CD4-positive, alpha-beta T cell (primary cell): ENCODE data around the gene FAM181A. TPM values are rescaled to one million over a fixed set of nuclear protein-coding genes. Genes with fewer than 3 reads are reported as not detected.

Source experiments
- ATAC-seq: fragments of 200-7000 bp; cut with Tn5 transposase; one replicate; pipeline ENCODE4 v1.10.0; 2022; ENCODE audit warnings: mild to moderate bottlenecking; ENCODE audit not compliant: poor library complexity
- CTCF ChIA-PET: fragments of 350-600 bp; sonication (Branson Sonifier 250); formaldehyde crosslinking; loops from one replicate; lab custom pipeline; 2021; ENCODE audit warnings: antibody characterized with exemption, inconsistent platforms; lab: Charles Lee
- POLR2A ChIA-PET: fragments of 350-600 bp; sonication (Branson Sonifier 250); formaldehyde crosslinking; loops from one replicate; lab custom pipeline; 2021; ENCODE audit warnings: antibody characterized with exemption, inconsistent platforms; lab: Charles Lee
- DNase-seq, 14 experiments: peaks; one replicate each; pipeline ENCODE4 v3.0.0-alpha.2; 2013 to 2020; ENCODE audit warnings: mixed read lengths in 2 of 14
- H3K27ac ChIP-seq, 2 donors: one replicate each; pipeline versions ENCODE4 v1.5.1 to v1.7.0; 2013; ENCODE audit warnings: low read length in 2 of 2, low read depth in 1 of 2, mild to moderate bottlenecking in 1 of 2
- H3K27me3 ChIP-seq, 2 experiments: 1 replicate in 1 of 2; 2 replicates in 1 of 2; pipeline versions ENCODE4 v1.6.1 to v1.7.0; 2013; ENCODE audit warnings: low read length in 2 of 2, control low read depth in 1 of 2, mild to moderate bottlenecking in 1 of 2, moderate library complexity in 1 of 2; ENCODE audit not compliant: insufficient read depth in 2 of 2, control insufficient read depth in 1 of 2
- H3K36me3 ChIP-seq: one replicate; pipeline ENCODE4 v1.6.1; 2013; ENCODE audit warnings: low read length, control low read depth; ENCODE audit not compliant: insufficient read depth
- H3K4me1 ChIP-seq: one replicate; pipeline ENCODE4 v1.6.1; 2013; ENCODE audit warnings: low read length, control low read depth; ENCODE audit not compliant: insufficient read depth
- H3K4me3 ChIP-seq: one replicate; pipeline ENCODE4 v1.5.1; 2013; ENCODE audit warnings: mild to moderate bottlenecking, low read length, moderate library complexity
- H3K9me3 ChIP-seq, 2 experiments: 1 replicate in 1 of 2; 2 replicates in 1 of 2; pipeline versions ENCODE4 v1.6.1 to v1.7.0; 2013; ENCODE audit warnings: low read length in 2 of 2, mild to moderate bottlenecking in 2 of 2, control low read depth in 1 of 2, moderate library complexity in 1 of 2; ENCODE audit not compliant: control insufficient read depth in 1 of 2, insufficient read depth in 1 of 2
- H3K27ac Mint-ChIP-seq: one replicate; pipeline ENCODE4 v1.8.0; 2020; ENCODE audit warnings: mixed read lengths
- H3K27me3 Mint-ChIP-seq: one replicate; pipeline ENCODE4 v1.8.0; 2021; ENCODE audit warnings: mixed read lengths
- H3K36me3 Mint-ChIP-seq: one replicate; pipeline ENCODE4 v1.8.0; 2021; ENCODE audit warnings: low read depth, mixed read lengths
- H3K4me1 Mint-ChIP-seq: one replicate; pipeline ENCODE4 v1.8.0; 2021; ENCODE audit warnings: low read depth, mixed read lengths
- H3K4me3 Mint-ChIP-seq: one replicate; pipeline ENCODE4 v1.8.0; 2020; ENCODE audit warnings: mild to moderate bottlenecking, mixed read lengths
- H3K9me3 Mint-ChIP-seq: one replicate; pipeline ENCODE4 v1.8.0; 2020; ENCODE audit warnings: mixed read lengths
- intact Hi-C, 2 experiments: fragments of 100-400 bp; cut with DNase I in 1 of 2; cut with micrococcal nuclease in 1 of 2; formaldehyde crosslinking; loops; one replicate each; pipeline versions ENCODE4 v1.15.1 to v1.9.0; 2023 to 2025; cut with DNase I, micrococcal nuclease
- total RNA-seq, 174 experiments: library from RNA in 2 of 174; stranded (reverse) in 2 of 174; gene quantifications; one replicate each; pipeline ENCODE4 v1.2.3 and lab custom pipeline; 2021 to 2026
- TF ChIP-seq, protein P1 (sequence below): fragments of 200-600 bp; IDR thresholded peaks from one replicate; pipeline ENCODE4 v1.8.0; 2022; ENCODE audit warnings: antibody characterized with exemption, mild to moderate bottlenecking

The FAM181A gene
- total RNA-seq, 2 experiments from 2014 or later, result not detected

DNA sequence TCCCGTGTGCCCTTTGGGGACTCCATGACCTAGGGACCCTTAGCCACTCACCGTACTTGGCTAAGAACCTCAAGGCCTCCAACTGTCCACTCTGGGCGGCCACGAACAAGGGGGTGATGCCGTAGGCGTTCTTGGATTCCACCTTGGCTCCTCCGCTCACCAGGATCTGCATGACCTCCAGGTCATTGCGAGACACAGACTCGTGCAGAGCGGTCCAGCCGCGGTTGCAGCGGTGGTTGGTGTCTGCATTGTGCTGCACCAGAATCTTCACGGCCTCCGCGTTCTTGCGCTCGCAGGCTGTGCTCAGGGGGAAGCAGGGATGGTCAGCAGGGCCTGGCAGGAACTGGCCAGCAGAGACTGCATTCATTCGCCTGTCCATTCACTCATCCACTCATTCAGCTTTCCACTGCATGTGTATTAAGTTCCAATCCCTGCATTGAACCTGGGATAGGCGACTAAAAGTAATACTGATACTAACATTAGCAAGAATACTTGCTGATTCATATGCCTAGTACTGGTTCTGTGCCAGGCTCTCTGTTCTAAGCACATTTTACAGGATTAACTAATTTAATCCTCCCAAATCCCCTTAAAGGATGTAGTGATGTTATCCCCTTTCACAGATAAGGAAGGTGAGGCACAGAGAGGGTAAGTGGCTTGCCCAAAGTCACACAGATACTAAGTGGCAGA is 23.9 kb downstream of the FAM181A start:
- Histone ChIP-seq H3K36me3 (peaks cover 7% of the 10 kb centered on the region), H3K4me3 (no peak overlapping the region), H3K4me1 (peaks cover 41% of the 10 kb centered on the region), H3K27me3 (no peaks in the 10 kb centered on the region), H3K9me3 (no peaks in the 10 kb centered on the region), H3K27ac (no peak overlapping the region)
- no peaks in the 10 kb centered on the region for H3K36me3 Mint-ChIP-seq
- ATAC-seq, result no peak
- H3K27ac Mint-ChIP-seq, result no peak overlapping the region
- intact Hi-C loops, result no loop called here
- H3K9me3 Mint-ChIP-seq, result no peaks in the 10 kb centered on the region
- DNase-seq, result no peak
- no peak overlapping the region for H3K4me3 Mint-ChIP-seq
- TF ChIP-seq, protein P1, sequence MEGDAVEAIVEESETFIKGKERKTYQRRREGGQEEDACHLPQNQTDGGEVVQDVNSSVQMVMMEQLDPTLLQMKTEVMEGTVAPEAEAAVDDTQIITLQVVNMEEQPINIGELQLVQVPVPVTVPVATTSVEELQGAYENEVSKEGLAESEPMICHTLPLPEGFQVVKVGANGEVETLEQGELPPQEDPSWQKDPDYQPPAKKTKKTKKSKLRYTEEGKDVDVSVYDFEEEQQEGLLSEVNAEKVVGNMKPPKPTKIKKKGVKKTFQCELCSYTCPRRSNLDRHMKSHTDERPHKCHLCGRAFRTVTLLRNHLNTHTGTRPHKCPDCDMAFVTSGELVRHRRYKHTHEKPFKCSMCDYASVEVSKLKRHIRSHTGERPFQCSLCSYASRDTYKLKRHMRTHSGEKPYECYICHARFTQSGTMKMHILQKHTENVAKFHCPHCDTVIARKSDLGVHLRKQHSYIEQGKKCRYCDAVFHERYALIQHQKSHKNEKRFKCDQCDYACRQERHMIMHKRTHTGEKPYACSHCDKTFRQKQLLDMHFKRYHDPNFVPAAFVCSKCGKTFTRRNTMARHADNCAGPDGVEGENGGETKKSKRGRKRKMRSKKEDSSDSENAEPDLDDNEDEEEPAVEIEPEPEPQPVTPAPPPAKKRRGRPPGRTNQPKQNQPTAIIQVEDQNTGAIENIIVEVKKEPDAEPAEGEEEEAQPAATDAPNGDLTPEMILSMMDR, result no peak
- H3K4me1 Mint-ChIP-seq, result peaks cover 33% of the 10 kb centered on the region
- H3K27me3 Mint-ChIP-seq, result no peaks in the 10 kb centered on the region
- POLR2A ChIA-PET, result no interaction called here
- CTCF ChIA-PET, result interaction anchor here (1.4 to 4.0 kb wide), 2 partner anchors 11 to 19 kb away, joined by 4 to 16 read pairs; no protein-coding TSS in a partner anchor

DNA sequence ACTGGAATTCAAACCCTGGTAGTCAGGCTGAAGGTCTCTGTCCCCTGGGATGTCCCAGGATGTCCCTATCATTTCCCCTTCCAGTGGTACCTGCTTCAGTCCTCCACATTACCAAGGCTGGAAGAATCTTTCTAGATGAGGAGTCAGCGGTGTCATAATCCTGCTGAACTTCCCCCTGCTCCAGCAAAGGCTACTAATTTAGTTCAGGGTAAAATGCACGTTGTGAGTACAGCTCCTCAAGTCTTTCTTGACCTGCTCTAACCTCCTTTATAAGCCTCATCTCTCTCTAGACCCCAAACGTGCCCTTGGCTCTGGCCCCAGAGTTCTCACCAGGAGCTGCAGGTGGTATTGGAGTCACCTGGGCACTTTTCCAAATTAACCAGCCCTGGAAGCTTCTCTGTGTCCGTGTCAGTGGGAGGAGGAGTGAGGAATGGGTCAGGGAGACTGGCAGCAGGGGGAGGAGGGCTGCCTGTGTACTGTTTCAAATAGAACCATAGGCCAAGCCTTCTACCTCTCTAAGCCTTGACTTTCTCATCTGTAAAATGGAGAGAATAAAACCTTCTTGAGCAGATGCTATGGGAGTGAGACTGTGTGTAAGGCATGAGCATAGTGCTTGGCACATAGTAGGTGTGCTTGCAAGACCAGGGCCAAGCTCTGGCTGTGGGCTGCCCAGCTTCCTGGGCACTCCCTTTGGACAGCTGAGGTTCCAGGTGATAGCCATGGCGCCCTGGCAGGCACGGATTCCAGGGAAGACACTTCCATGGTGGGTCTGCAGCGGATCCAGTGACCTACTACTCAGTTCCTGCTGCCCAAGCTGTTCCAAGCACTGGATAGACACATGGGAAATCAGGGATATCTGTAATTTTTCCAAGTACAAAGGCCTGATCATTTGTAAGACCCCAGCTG is 24.7 kb downstream of the FAM181A start:
- no peak overlapping the region for H3K4me3 Mint-ChIP-seq
- intact Hi-C loops, result no loop called here
- H3K4me1 Mint-ChIP-seq, result peaks cover 41% of the 10 kb centered on the region
- no peak for DNase-seq
- Histone ChIP-seq H3K4me1 (peaks cover 49% of the 10 kb centered on the region), H3K36me3 (peaks cover 4% of the 10 kb centered on the region), H3K9me3 (no peaks in the 10 kb centered on the region), H3K4me3 (no peak overlapping the region), H3K27me3 (no peaks in the 10 kb centered on the region), H3K27ac (no peak overlapping the region)
- ChIA-PET POLR2A (interaction anchor here (1.1 to 1.9 kb wide), 4 partner anchors 11 to 129 kb away, joined by 3 to 9 read pairs (median 6); partner anchors contain the start of genes DDX24 and IFI27L1), CTCF (interaction anchor here (1.4 to 4.0 kb wide), 2 partner anchors 12 to 18 kb away, joined by 4 to 16 read pairs; no protein-coding TSS in a partner anchor)
- H3K27ac Mint-ChIP-seq, result no peak overlapping the region
- ATAC-seq, result no peak
- no peaks in the 10 kb centered on the region for H3K36me3 Mint-ChIP-seq
- TF ChIP-seq, protein P1, result no peak
- H3K9me3 Mint-ChIP-seq, result no peaks in the 10 kb centered on the region
- no peaks in the 10 kb centered on the region for H3K27me3 Mint-ChIP-seq

DNA sequence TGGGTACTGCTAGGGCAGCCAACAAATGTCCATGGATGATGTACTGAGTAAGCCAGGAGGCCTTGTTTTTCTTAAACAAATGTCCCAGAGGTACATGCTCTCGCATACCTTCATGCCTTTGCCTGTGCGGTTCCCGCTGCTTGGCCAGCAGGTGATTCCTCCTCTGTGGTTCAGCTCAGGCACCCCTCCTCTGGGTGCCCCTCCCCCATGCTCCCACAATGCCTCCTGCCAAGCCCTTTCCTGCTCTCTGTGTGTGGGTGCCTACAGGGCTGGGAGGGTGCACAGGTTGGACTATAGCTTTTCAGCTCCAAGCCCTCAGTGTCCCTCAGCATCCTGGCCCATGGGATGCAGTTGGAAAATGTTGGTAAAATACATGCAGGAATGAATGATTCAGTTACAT is 25.7 kb downstream of the FAM181A start:
- H3K27ac Mint-ChIP-seq, result no peak overlapping the region
- CTCF ChIA-PET, result no interaction called here
- no peaks in the 10 kb centered on the region for H3K27me3 Mint-ChIP-seq
- H3K9me3 ChIP-seq, result no peaks in the 10 kb centered on the region
- H3K4me1 Mint-ChIP-seq, result peaks cover 51% of the 10 kb centered on the region
- intact Hi-C loops, result no loop called here
- H3K36me3 ChIP-seq, result no peaks in the 10 kb centered on the region
- H3K27me3 ChIP-seq, result no peaks in the 10 kb centered on the region
- ATAC-seq (no peak), DNase-seq (peak in 2 of 14 experiments; percentile 26 to 31)
- POLR2A ChIA-PET, result interaction anchor here (1.1 to 1.9 kb wide), 4 partner anchors 10 to 128 kb away, joined by 3 to 9 read pairs (median 6); partner anchors contain the start of genes DDX24 and IFI27L1
- no peak overlapping the region for H3K4me3 Mint-ChIP-seq
- H3K36me3 Mint-ChIP-seq, result no peaks in the 10 kb centered on the region
- no peaks in the 10 kb centered on the region for H3K9me3 Mint-ChIP-seq
- peaks cover 59% of the 10 kb centered on the region for H3K4me1 ChIP-seq
- TF ChIP-seq, protein P1, result no peak
- no peak overlapping the region for H3K27ac ChIP-seq
- no peak overlapping the region for H3K4me3 ChIP-seq
